HCT116 (cell line): ENCODE measurements around the gene DLG2. TPM values are rescaled to one million over a fixed set of nuclear protein-coding genes. Genes with fewer than 3 reads are reported as not detected.

Experiments
- ATAC-seq: fragments of 200-7000 bp; cut with Tn5 transposase; 2 replicates; pipeline ENCODE4 v1.9.1; 2020; ENCODE audit warnings: mild to moderate bottlenecking, moderate library complexity
- BruUV-seq: library from RNA; stranded (reverse); fragments of 400-500 nt; replicated peaks from 2 replicates; lab custom pipeline; 2021; lab: Mats Ljungman, UMichigan
- CTCF ChIA-PET: fragments of 300-600 bp; sonication (Branson Sonifier 250); formaldehyde crosslinking; loops from one replicate; lab custom pipeline; 2021; ENCODE audit warnings: antibody characterized with exemption; lab: Charles Lee
- POLR2A ChIA-PET: fragments of 300-600, 350-600 bp; sonication (Branson Sonifier 250); formaldehyde crosslinking; loops from one replicate; lab custom pipeline; 2021; ENCODE audit warnings: antibody characterized with exemption; lab: Charles Lee
- RAD21 ChIA-PET, 2 experiments: fragments of 300-600 bp; sonication (Branson Sonifier 250); formaldehyde crosslinking; loops; one replicate each; lab custom pipeline; 2023; ENCODE audit warnings: low total read pairs in 2 of 2; ENCODE audit not compliant: uncharacterized antibody in 2 of 2, unreplicated experiment in 2 of 2, low non-redundant PET in 1 of 2; lab: Charles Lee
- DNase-seq: peaks from one replicate; pipeline ENCODE4 v3.0.0-alpha.2; 2010; ENCODE audit warnings: low read depth, low spot score
- H2AFZ ChIP-seq: fragments of 200-600 bp; shearing (Covaris generic), sonication (generic); 2 replicates; pipeline ENCODE4 v1.6.1; 2017; ENCODE audit warnings: low read depth, mixed run types, mixed read lengths, antibody characterized with exemption, low read length; ENCODE audit not compliant: poor library complexity, severe bottlenecking
- H3K27ac ChIP-seq: 2 replicates; pipeline ENCODE4 v1.5.1; 2012; ENCODE audit warnings: low read depth, low read length
- H3K27me3 ChIP-seq: fragments of 200-600 bp; sonication (generic); 2 replicates; pipeline ENCODE4 v1.6.1; 2016; ENCODE audit warnings: mixed run types, low read length, mixed read lengths; ENCODE audit not compliant: insufficient read depth
- H3K36me3 ChIP-seq, 2 experiments: fragments of 200-500 bp in 1 of 2; fragments of 200-600 bp in 1 of 2; sonication (Bioruptor generic) in 1 of 2; sonication (generic) in 1 of 2; 2 replicates each; pipeline versions ENCODE4 v1.5.1 to v1.6.1; 2014 to 2016; ENCODE audit warnings: low read length in 2 of 2, inconsistent platforms in 1 of 2, mixed read lengths in 1 of 2, mixed run types in 1 of 2; ENCODE audit not compliant: insufficient read depth in 2 of 2, control insufficient read depth in 1 of 2
- H3K4me1 ChIP-seq, 2 experiments: fragments of 200-600 bp in 1 of 2; sonication (generic) in 1 of 2; 2 replicates each; pipeline versions ENCODE4 v1.5.1 to v1.6.1; 2012 to 2017; ENCODE audit warnings: low read length in 2 of 2, inconsistent platforms in 1 of 2, mild to moderate bottlenecking in 1 of 2, mixed read lengths in 1 of 2, mixed run types in 1 of 2, moderate library complexity in 1 of 2; ENCODE audit not compliant: insufficient read depth in 2 of 2, control insufficient read depth in 1 of 2
- H3K4me2 ChIP-seq: fragments of 200-600 bp; sonication (generic); 2 replicates; pipeline ENCODE4 v1.6.1; 2017; ENCODE audit warnings: mixed run types, low read length, mixed read lengths
- H3K4me3 ChIP-seq, 2 experiments: fragments of 200-600 bp in 1 of 2; sonication (generic) in 1 of 2; replicated peaks in 1 of 2; 2 replicates each; pipeline ENCODE4 v1.5.1; 2011 to 2016; ENCODE audit warnings: low read length in 2 of 2, control low read depth in 1 of 2, low read depth in 1 of 2, mild to moderate bottlenecking in 1 of 2, mixed read lengths in 1 of 2, mixed run types in 1 of 2
- H3K79me2 ChIP-seq: fragments of 200-600 bp; sonication (generic); 2 replicates; pipeline ENCODE4 v1.6.1; 2017; ENCODE audit warnings: mild to moderate bottlenecking, mixed run types, low read length, moderate library complexity, mixed read lengths; ENCODE audit not compliant: insufficient read depth
- H3K9ac ChIP-seq: fragments of 200-600 bp; sonication (generic); 2 replicates; pipeline ENCODE4 v1.6.1; 2016; ENCODE audit warnings: low read length, mixed read lengths
- H3K9me2 ChIP-seq: fragments of 200-600 bp; sonication (generic), shearing (Covaris generic); 2 replicates; pipeline ENCODE4 v1.6.1; 2017; ENCODE audit warnings: mixed run types, mild to moderate bottlenecking, moderate library complexity; ENCODE audit not compliant: insufficient read depth
- H3K9me3 ChIP-seq, 2 experiments: fragments of 200-500 bp in 1 of 2; fragments of 200-600 bp in 1 of 2; sonication (Bioruptor generic) in 1 of 2; sonication (generic) in 1 of 2; 2 replicates each; pipeline ENCODE4 v1.6.1; 2014 to 2017; ENCODE audit warnings: low read length in 2 of 2, mixed read lengths in 2 of 2, inconsistent platforms in 1 of 2, low read depth in 1 of 2, mild to moderate bottlenecking in 1 of 2, mixed run types in 1 of 2, moderate library complexity in 1 of 2; ENCODE audit not compliant: control insufficient read depth in 1 of 2, insufficient read depth in 1 of 2
- H4K20me1 ChIP-seq: fragments of 200-600 bp; sonication (generic), shearing (Covaris generic); 2 replicates; pipeline ENCODE4 v1.6.1; 2017; ENCODE audit warnings: mixed run types, mild to moderate bottlenecking, moderate library complexity; ENCODE audit not compliant: insufficient read depth
- CBX3 ChIP-seq: IDR thresholded peaks from 2 replicates; pipeline ENCODE4 v1.6.1; 2012; ENCODE audit warnings: low read depth
- EZH2phosphoT487 ChIP-seq: fragments of 200-600 bp; IDR thresholded peaks from 2 replicates; pipeline ENCODE4 v1.6.1; 2018; ENCODE audit warnings: antibody characterized with exemption, borderline replicate concordance
- FOSL1 ChIP-seq: IDR thresholded peaks from 2 replicates; pipeline ENCODE4 v1.6.1; 2012; ENCODE audit warnings: low read depth
- JUND ChIP-seq: IDR thresholded peaks from 2 replicates; pipeline ENCODE4 v1.6.1; 2012
- MAX ChIP-seq: IDR thresholded peaks from 2 replicates; pipeline ENCODE4 v1.6.1; 2012
- POLR2A ChIP-seq: IDR thresholded peaks from 2 replicates; pipeline ENCODE4 v1.7.0; 2011; ENCODE audit warnings: borderline replicate concordance; ENCODE audit not compliant: insufficient read depth, insufficient read length; ENCODE audit errors: extremely low read depth
- POLR2AphosphoS5 ChIP-seq: IDR thresholded peaks from 2 replicates; pipeline ENCODE4 v1.6.1; 2011; ENCODE audit warnings: mild to moderate bottlenecking, low read depth, low read length, moderate library complexity
- RAD21 ChIP-seq: IDR thresholded peaks from 2 replicates; pipeline ENCODE4 v1.6.1; 2012; ENCODE audit warnings: low read depth, mild to moderate bottlenecking
- SIN3A ChIP-seq: IDR thresholded peaks from 2 replicates; pipeline ENCODE4 v1.6.1; 2012; ENCODE audit warnings: low read depth
- SP1 ChIP-seq: IDR thresholded peaks from 2 replicates; pipeline ENCODE4 v1.6.1; 2012; ENCODE audit warnings: low read depth
- SRF ChIP-seq: IDR thresholded peaks from 2 replicates; pipeline ENCODE4 v1.6.1; 2012; ENCODE audit warnings: low read depth
- TCF7L2 ChIP-seq: IDR thresholded peaks from 2 replicates; pipeline ENCODE4 v1.7.0; 2011; ENCODE audit warnings: borderline replicate concordance, inconsistent platforms; ENCODE audit not compliant: insufficient read depth, insufficient read length; ENCODE audit errors: extremely low read depth
- ZFX ChIP-seq: fragments of 450-650 bp; IDR thresholded peaks from 2 replicates; pipeline ENCODE4 v1.6.1; 2017
- ZNF274 ChIP-seq: fragments of 200-500 bp; sonication (Bioruptor generic); IDR thresholded peaks from 2 replicates; pipeline ENCODE4 v1.6.1; 2014; ENCODE audit warnings: mild to moderate bottlenecking, low read depth, low read length, inconsistent platforms
- intact Hi-C: fragments of 100-400 bp; cut with micrococcal nuclease; formaldehyde crosslinking; loops from 2 replicates; pipeline ENCODE4 v1.10.0; 2022
- total RNA-seq: library from RNA; stranded (reverse); gene quantifications from one replicate; pipeline ENCODE4 v1.2.1, GENCODE V29; 2021; ENCODE audit not compliant: unreplicated experiment
- TF ChIP-seq, protein P1 (sequence below): IDR thresholded peaks from 2 replicates; pipeline ENCODE4 v1.6.1; 2012
- TF ChIP-seq, protein P2 (sequence below): IDR thresholded peaks from 2 replicates; pipeline ENCODE4 v1.6.1; 2011; ENCODE audit warnings: mild to moderate bottlenecking, low read length, moderate library complexity; ENCODE audit not compliant: insufficient replicate concordance; ENCODE audit errors: extremely low read depth

The DLG2 gene
- total RNA-seq, 1 experiment from 2014 or later, result 2.4 TPM

DNA sequence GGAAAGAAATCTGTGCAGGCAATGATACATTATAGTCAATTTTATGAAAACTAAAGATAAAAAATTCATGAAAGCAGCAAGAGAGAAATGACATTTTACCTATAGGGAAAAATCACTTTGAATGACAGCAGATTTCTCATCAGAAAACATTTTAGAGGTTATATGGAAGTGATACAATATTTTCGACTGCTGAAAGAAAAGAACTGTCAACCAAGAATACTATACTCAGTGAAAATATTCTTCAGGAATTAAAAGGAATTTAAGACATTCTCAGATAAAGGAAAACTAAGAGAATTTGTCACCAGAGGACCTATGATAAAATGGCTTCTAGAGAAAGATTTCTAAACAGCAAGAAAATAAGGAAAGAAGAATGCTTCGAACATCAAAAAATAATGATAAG, 820.8 kb downstream of the DLG2 start:
- POLR2A ChIA-PET, result no interaction called here
- no peak for TF ChIP-seq JUND
- TF ChIP-seq, protein P1, sequence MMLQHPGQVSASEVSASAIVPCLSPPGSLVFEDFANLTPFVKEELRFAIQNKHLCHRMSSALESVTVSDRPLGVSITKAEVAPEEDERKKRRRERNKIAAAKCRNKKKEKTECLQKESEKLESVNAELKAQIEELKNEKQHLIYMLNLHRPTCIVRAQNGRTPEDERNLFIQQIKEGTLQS, result no peak
- TF ChIP-seq FOSL1, result no peak
- no peak for TF ChIP-seq RAD21
- TF ChIP-seq SIN3A, result no peak
- no peak for TF ChIP-seq POLR2A
- TF ChIP-seq, all 23 proteins: peak for 0
- Histone ChIP-seq H3K4me3 (no peak overlapping the region), H3K9me3 (no peaks in the 10 kb centered on the region), H3K79me2 (no peaks in the 10 kb centered on the region), H3K27me3 (no peaks in the 10 kb centered on the region; the same call in 1 of the 2 replicates), H3K36me3 (no peaks in the 10 kb centered on the region), H3K9me2 (no peaks in the 10 kb centered on the region), H4K20me1 (no peaks in the 10 kb centered on the region), H3K4me1 (no peaks in the 10 kb centered on the region), H3K4me2 (no peak overlapping the region), H2AFZ (no peak overlapping the region), H3K9ac (no peak overlapping the region), H3K27ac (no peak overlapping the region)
- DNase-seq (no peak), ATAC-seq (no peak)
- ChIA-PET RAD21 (no interaction called here), CTCF (no interaction called here)
- intact Hi-C loops, result no loop called here
- BruUV-seq, result no TSS peak

- DNase-seq, result no peak
- H4K20me1 ChIP-seq, result no peaks in the 10 kb centered on the region
- no peaks in the 10 kb centered on the region for H3K4me1 ChIP-seq
- ATAC-seq, result no peak
- H3K9me3 ChIP-seq, result no peaks in the 10 kb centered on the region
- no peak overlapping the region for H3K4me3 ChIP-seq
- H2AFZ ChIP-seq, result no peak overlapping the region
- intact Hi-C loops, result loop anchor here (5.0 kb wide), 1 partner anchor 783 kb away; no protein-coding TSS in a partner anchor
- ChIA-PET POLR2A (no interaction called here), CTCF (no interaction called here), RAD21 (no interaction called here)
- no peak overlapping the region for H3K4me2 ChIP-seq
- no peaks in the 10 kb centered on the region; the same call in 1 of the 2 replicates for H3K27me3 ChIP-seq
- no peaks in the 10 kb centered on the region for H3K36me3 ChIP-seq
- BruUV-seq, result no TSS peak
- no peak overlapping the region for H3K27ac ChIP-seq
- TF ChIP-seq ZFX, result no peak
- TF ChIP-seq SRF, result no peak
- TF ChIP-seq ZNF274, result no peak
- no peak for TF ChIP-seq POLR2AphosphoS5
- TF ChIP-seq MAX, result no peak
- no peak for TF ChIP-seq RAD21
- TF ChIP-seq TCF7L2, result no peak
- no peak for TF ChIP-seq SP1
- TF ChIP-seq, protein P1, result no peak
- TF ChIP-seq POLR2A, result no peak
- TF ChIP-seq CBX3, result no peak
- no peak for TF ChIP-seq EZH2phosphoT487
- TF ChIP-seq, protein P2, sequence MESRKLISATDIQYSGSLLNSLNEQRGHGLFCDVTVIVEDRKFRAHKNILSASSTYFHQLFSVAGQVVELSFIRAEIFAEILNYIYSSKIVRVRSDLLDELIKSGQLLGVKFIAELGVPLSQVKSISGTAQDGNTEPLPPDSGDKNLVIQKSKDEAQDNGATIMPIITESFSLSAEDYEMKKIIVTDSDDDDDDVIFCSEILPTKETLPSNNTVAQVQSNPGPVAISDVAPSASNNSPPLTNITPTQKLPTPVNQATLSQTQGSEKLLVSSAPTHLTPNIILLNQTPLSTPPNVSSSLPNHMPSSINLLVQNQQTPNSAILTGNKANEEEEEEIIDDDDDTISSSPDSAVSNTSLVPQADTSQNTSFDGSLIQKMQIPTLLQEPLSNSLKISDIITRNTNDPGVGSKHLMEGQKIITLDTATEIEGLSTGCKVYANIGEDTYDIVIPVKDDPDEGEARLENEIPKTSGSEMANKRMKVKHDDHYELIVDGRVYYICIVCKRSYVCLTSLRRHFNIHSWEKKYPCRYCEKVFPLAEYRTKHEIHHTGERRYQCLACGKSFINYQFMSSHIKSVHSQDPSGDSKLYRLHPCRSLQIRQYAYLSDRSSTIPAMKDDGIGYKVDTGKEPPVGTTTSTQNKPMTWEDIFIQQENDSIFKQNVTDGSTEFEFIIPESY, result no peak
- H3K79me2 ChIP-seq, result no peaks in the 10 kb centered on the region
- no peak overlapping the region for H3K9ac ChIP-seq
- H3K9me2 ChIP-seq, result no peaks in the 10 kb centered on the region
These were observed 823.1 kb downstream of the DLG2 start for GRCh38 chr11:84804041-84804440.
